KMS-11 (cell line): ENCODE results near the gene MT1E.

Experiments used
- H2AFZ ChIP-seq: fragments of 200-600 bp; sonication (generic); 2 replicates; pipeline ENCODE4 v1.6.1; 2016; ENCODE audit warnings: antibody characterized with exemption, mixed run types, low read depth
- H3K27ac ChIP-seq: fragments of 200-600 bp; sonication (generic); 2 replicates; pipeline ENCODE4 v1.6.1; 2016; ENCODE audit warnings: mild to moderate bottlenecking, mixed run types
- H3K27me3 ChIP-seq: fragments of 200-600 bp; sonication (generic); 2 replicates; pipeline ENCODE4 v1.6.1; 2017; ENCODE audit warnings: mild to moderate bottlenecking, low read depth, mixed run types, moderate library complexity; ENCODE audit not compliant: insufficient read depth
- H3K36me3 ChIP-seq: fragments of 200-600 bp; sonication (generic); 2 replicates; pipeline ENCODE4 v1.6.1; 2017; ENCODE audit warnings: mild to moderate bottlenecking, mixed run types; ENCODE audit not compliant: insufficient read depth
- H3K4me1 ChIP-seq: fragments of 200-600 bp; sonication (generic); 2 replicates; pipeline ENCODE4 v1.6.1; 2016; ENCODE audit warnings: mild to moderate bottlenecking, low read depth, mixed run types; ENCODE audit not compliant: poor library complexity, severe bottlenecking
- H3K4me2 ChIP-seq: fragments of 200-600 bp; sonication (generic); 2 replicates; pipeline ENCODE4 v1.7.0; 2016; ENCODE audit warnings: mild to moderate bottlenecking, mixed run types
- H3K4me3 ChIP-seq: fragments of 200-600 bp; sonication (generic); IDR thresholded peaks from 2 replicates; pipeline ENCODE4 v1.6.1; 2017; ENCODE audit warnings: low read depth, low read length, mixed read lengths; ENCODE audit not compliant: insufficient read depth
- H3K79me2 ChIP-seq: fragments of 200-600 bp; sonication (generic); 2 replicates; pipeline ENCODE4 v1.6.1; 2016; ENCODE audit warnings: low read depth, mixed run types; ENCODE audit not compliant: insufficient read depth
- H3K9ac ChIP-seq: fragments of 200-600 bp; sonication (generic); 2 replicates; pipeline ENCODE4 v1.6.1; 2016; ENCODE audit warnings: mild to moderate bottlenecking, mixed run types
- H4K20me1 ChIP-seq: fragments of 200-600 bp; sonication (generic); 2 replicates; pipeline ENCODE4 v1.6.1; 2016; ENCODE audit warnings: mild to moderate bottlenecking, mixed run types; ENCODE audit not compliant: insufficient read depth
- CTCF ChIP-seq: fragments of 200-600 bp; sonication (generic); conservative IDR thresholded peaks from 2 replicates; pipeline ENCODE4 v1.6.1; 2017; ENCODE audit warnings: low read depth, mild to moderate bottlenecking, antibody characterized with exemption, low read length, moderate library complexity, mixed read lengths

MT1E gene

GRCh38 chr16:56591377-56592060 is 34.1 kb upstream of the MT1E start:
- no peak for TF ChIP-seq CTCF
- Histone ChIP-seq H3K36me3 (no peaks in the 10 kb centered on the region), H3K27ac (no peak overlapping the region), H3K4me1 (no peaks in the 10 kb centered on the region), H3K79me2 (no peaks in the 10 kb centered on the region), H3K27me3 (no peaks in the 10 kb centered on the region), H4K20me1 (no peaks in the 10 kb centered on the region), H2AFZ (no peak overlapping the region), H3K9ac (no peak overlapping the region), H3K4me2 (no peak overlapping the region), H3K4me3 (no peak overlapping the region)

- Histone ChIP-seq H3K9ac (no peak overlapping the region), H3K79me2 (no peaks in the 10 kb centered on the region), H3K4me1 (no peaks in the 10 kb centered on the region), H4K20me1 (no peaks in the 10 kb centered on the region), H3K27me3 (no peaks in the 10 kb centered on the region), H3K4me3 (no peak overlapping the region), H3K36me3 (no peaks in the 10 kb centered on the region), H2AFZ (no peak overlapping the region), H3K4me2 (no peak overlapping the region), H3K27ac (no peak overlapping the region)
- TF ChIP-seq CTCF = no peak
These were observed 31.8 kb upstream of the MT1E start for GRCh38 chr16:56593573-56594291.

- no peaks in the 10 kb centered on the region for H4K20me1 ChIP-seq
- H3K4me1 ChIP-seq = no peaks in the 10 kb centered on the region
- H3K4me3 ChIP-seq = no peak overlapping the region
- H3K27ac ChIP-seq = no peak overlapping the region
- H3K36me3 ChIP-seq = no peaks in the 10 kb centered on the region
- no peaks in the 10 kb centered on the region for H3K27me3 ChIP-seq
- TF ChIP-seq CTCF = no peak
- H2AFZ ChIP-seq = no peak overlapping the region
- H3K4me2 ChIP-seq = no peak overlapping the region
- H3K79me2 ChIP-seq = no peaks in the 10 kb centered on the region
- no peak overlapping the region for H3K9ac ChIP-seq
These were observed 31.3 kb upstream of the MT1E start for GRCh38 chr16:56594292-56594619.

- Histone ChIP-seq H3K79me2 (no peaks in the 10 kb centered on the region), H3K27me3 (no peaks in the 10 kb centered on the region), H3K27ac (no peak overlapping the region), H4K20me1 (no peaks in the 10 kb centered on the region), H3K4me3 (no peak overlapping the region), H2AFZ (0 out of 2 replicates have a peak overlapping the region, but pooled peaks have one; percentile 38), H3K9ac (no peak overlapping the region), H3K4me1 (peaks cover 3% of the 10 kb centered on the region), H3K4me2 (no peak overlapping the region), H3K36me3 (no peaks in the 10 kb centered on the region)
- TF ChIP-seq CTCF = peak; percentile 79
These were observed 25.1 kb upstream of the MT1E start for GRCh38 chr16:56600398-56600999.
